ENCODE data around the gene ABCD1. TPM values are rescaled to one million over a fixed set of nuclear protein-coding genes. Genes with fewer than 3 reads are reported as not detected.

Gene ABCD1
- polyA plus RNA-seq, 1 donor, result 13.5 TPM

- DNase-seq, result no peak
Measured at GRCh38 chrX:153775293-153776119, 50.9 kb downstream of the ABCD1 start.

GRCh38 chrX:153776120-153776599 lies 51.5 kb downstream of the ABCD1 start:
- DNase-seq, result no peak

GRCh38 chrX:153776611-153777045 lies 52.0 kb downstream of the ABCD1 start:
- DNase-seq, result no peak

- no peak for DNase-seq
Measured at GRCh38 chrX:153777261-153778090, 52.8 kb downstream of the ABCD1 start.

- no peak for DNase-seq
Measured at GRCh38 chrX:153778181-153778580, 53.5 kb downstream of the ABCD1 start.

- DNase-seq, result no peak
Measured at GRCh38 chrX:153778684-153779101, 54.0 kb downstream of the ABCD1 start.

GRCh38 chrX:153779891-153780677 lies 55.4 kb downstream of the ABCD1 start:
- no peak for DNase-seq

- DNase-seq, result no peak
Measured at GRCh38 chrX:153780678-153781427, 56.2 kb downstream of the ABCD1 start, which contains the start of gene SRPK3. Gene SRPK3, plus strand, starts transcription at chrX:153781041. Its CDS starts 46 bp downstream, at chrX:153781087.

GRCh38 chrX:153781428-153782047 lies 56.9 kb downstream of the ABCD1 start:
- no peak for DNase-seq

GRCh38 chrX:153782313-153782712 lies 57.7 kb downstream of the ABCD1 start:
- no peak for DNase-seq

- DNase-seq, result no peak
Measured at GRCh38 chrX:153782871-153783270, 58.2 kb downstream of the ABCD1 start.

- no peak for DNase-seq
Measured at GRCh38 chrX:153783378-153784013, 58.8 kb downstream of the ABCD1 start.

- DNase-seq, result no peak
Measured at GRCh38 chrX:153784325-153784967, 59.8 kb downstream of the ABCD1 start.

GRCh38 chrX:153786669-153787068 lies 62.0 kb downstream of the ABCD1 start:
- DNase-seq, result no peak

- DNase-seq, result no peak
Measured at GRCh38 chrX:153789654-153790053, 65.0 kb downstream of the ABCD1 start.

GRCh38 chrX:153791104-153791852 lies 66.6 kb downstream of the ABCD1 start:
- DNase-seq, result no peak

GRCh38 chrX:153792368-153792767 lies 67.7 kb downstream of the ABCD1 start:
- no peak for DNase-seq

- no peak for DNase-seq
Measured at GRCh38 chrX:153793291-153793690, 68.6 kb downstream of the ABCD1 start.

Measured in hindlimb muscle (tissue), 1 donor.